HepG2 (cell line): ENCODE results near the gene ONECUT1. TPM values are rescaled to one million over a fixed set of nuclear protein-coding genes. Genes with fewer than 3 reads are reported as not detected.

Experiments
- ATAC-seq: fragments of 200-7000 bp; cut with Tn5 transposase; 3 replicates; pipeline ENCODE4 v1.9.1; 2020; ENCODE audit warnings: mild to moderate bottlenecking, moderate library complexity
- BruUV-seq: library from RNA; stranded (reverse); fragments of 400-500 nt; replicated peaks from 2 replicates; lab custom pipeline; 2021; lab: Mats Ljungman, UMichigan
- CTCF ChIA-PET: fragments of 300-600 bp; formaldehyde crosslinking; extraction: SDS; loops from one replicate; lab custom pipeline; 2021; ENCODE audit warnings: low total read pairs, inconsistent platforms, low intra/inter-chr PET ratio; lab: Yijun Ruan, JAX
- POLR2A ChIA-PET: fragments of 350-600 bp; sonication (Branson Sonifier 250); formaldehyde crosslinking; loops from one replicate; lab custom pipeline; 2020; ENCODE audit warnings: antibody characterized with exemption, inconsistent platforms; lab: Yijun Ruan, JAX
- DNase-seq: peaks from one replicate; pipeline ENCODE4 v3.0.0-alpha.2; 2015; ENCODE audit warnings: low spot score
- FAIRE-seq: peaks from 3 replicates; lab custom pipeline; 2011; peaks lifted over from hg19 to GRCh38; lab: Jason Lieb, UNC
- H2AFZ ChIP-seq: one replicate; pipeline ENCODE4 v1.6.1; 2011; ENCODE audit warnings: low read length, inconsistent platforms
- H3K27ac ChIP-seq: fragments of 300-600 bp; 3 replicates; pipeline ENCODE4 v1.8.0; 2011; ENCODE audit warnings: mixed run types, mild to moderate bottlenecking, mixed read lengths, low read length, inconsistent platforms; ENCODE audit not compliant: insufficient read depth; ENCODE audit errors: extremely low read length
- H3K27me3 ChIP-seq, 2 experiments: fragments of 200-600 bp in 1 of 2; 2 replicates in 1 of 2; 3 replicates in 1 of 2; pipeline versions ENCODE4 v1.6.0 to v1.8.0; 2011; ENCODE audit warnings: low read length in 2 of 2, mild to moderate bottlenecking in 2 of 2, moderate library complexity in 2 of 2, inconsistent platforms in 1 of 2; ENCODE audit not compliant: insufficient read depth in 2 of 2, control insufficient read depth in 1 of 2
- H3K36me3 ChIP-seq, 2 experiments: fragments of 200-600 bp in 1 of 2; replicated peaks in 1 of 2; 2 replicates in 1 of 2; 3 replicates in 1 of 2; pipeline versions ENCODE4 v1.5.1 to v1.8.0; 2011; ENCODE audit warnings: low read length in 2 of 2, inconsistent platforms in 1 of 2; ENCODE audit not compliant: insufficient read depth in 2 of 2, control insufficient read depth in 1 of 2
- H3K4me1 ChIP-seq: 2 replicates; pipeline ENCODE4 v1.5.1; 2012; ENCODE audit warnings: low read length, inconsistent platforms; ENCODE audit not compliant: insufficient read depth
- H3K4me2 ChIP-seq: 2 replicates; pipeline ENCODE4 v1.6.0; 2011; ENCODE audit warnings: low read depth, low read length, inconsistent platforms
- H3K4me3 ChIP-seq, 3 experiments: fragments of 200-600 bp in 1 of 3; sonication (generic), shearing (Covaris generic) in 1 of 3; replicated peaks in 1 of 3; 2 replicates each; pipeline ENCODE4 v1.5.1; 2011 to 2016; ENCODE audit warnings: low read length in 3 of 3, inconsistent platforms in 2 of 3, low read depth in 2 of 3, mild to moderate bottlenecking in 2 of 3, control low read depth in 1 of 3, mixed read lengths in 1 of 3; ENCODE audit not compliant: insufficient read depth in 1 of 3
- H3K79me2 ChIP-seq: one replicate; pipeline ENCODE4 v1.6.1; 2011; ENCODE audit warnings: low read length, inconsistent platforms; ENCODE audit not compliant: insufficient read depth
- H3K9ac ChIP-seq: 2 replicates; pipeline ENCODE4 v1.6.0; 2011; ENCODE audit warnings: mild to moderate bottlenecking, low read depth, low read length, inconsistent platforms; ENCODE audit not compliant: insufficient read depth
- H3K9me3 ChIP-seq: 2 replicates; pipeline ENCODE4 v1.5.1; 2012; ENCODE audit warnings: mild to moderate bottlenecking, low read length
- H4K20me1 ChIP-seq: 2 replicates; pipeline ENCODE4 v1.6.0; 2011; ENCODE audit warnings: inconsistent platforms, mild to moderate bottlenecking, low read length, moderate library complexity; ENCODE audit not compliant: insufficient read depth
- GATA4 ChIP-seq: sonication (generic); IDR thresholded peaks from 2 replicates; pipeline ENCODE4 v1.6.1; 2016; ENCODE audit warnings: antibody characterized with exemption, low read depth, borderline replicate concordance
- GATAD1 ChIP-seq: IDR thresholded peaks from 2 replicates; pipeline ENCODE4 v1.6.1; 2016; ENCODE audit warnings: missing genetic modification reagents, missing compliant biosample characterization
- HMG20A ChIP-seq: IDR thresholded peaks from 2 replicates; pipeline ENCODE4 v1.6.1; 2016; ENCODE audit warnings: borderline replicate concordance
- HNRNPK ChIP-seq: fragments of 200-400 bp; formaldehyde crosslinking; IDR thresholded peaks from 2 replicates; pipeline ENCODE4 v1.6.1; 2018; ENCODE audit warnings: low read length, low read depth, moderate library complexity, mild to moderate bottlenecking; ENCODE audit not compliant: poor library complexity, severe bottlenecking
- KAT8 ChIP-seq: IDR thresholded peaks from 2 replicates; pipeline ENCODE4 v1.6.1; 2016; ENCODE audit warnings: missing genetic modification reagents, missing compliant biosample characterization
- MED8 ChIP-seq: sonication (generic); formaldehyde crosslinking; IDR thresholded peaks from 2 replicates; pipeline ENCODE4 v1.8.1; 2023; ENCODE audit warnings: mild to moderate bottlenecking, missing genetic modification reagents; ENCODE audit not compliant: insufficient replicate concordance
- PBX2 ChIP-seq: IDR thresholded peaks from 2 replicates; pipeline ENCODE4 v1.6.1; 2016; ENCODE audit warnings: control low read depth
- RBM39 ChIP-seq: fragments of 200-400 bp; formaldehyde crosslinking; IDR thresholded peaks from one replicate; pipeline ENCODE4 v1.6.1; 2018; ENCODE audit warnings: antibody characterized with exemption, mild to moderate bottlenecking, low read depth, low read length; ENCODE audit not compliant: poor library complexity, severe bottlenecking
- RORA ChIP-seq: sonication (generic); formaldehyde crosslinking; IDR thresholded peaks from 2 replicates; pipeline ENCODE4 v1.5.0; 2020; ENCODE audit warnings: mild to moderate bottlenecking, missing genetic modification reagents, moderate library complexity
- SMARCE1 ChIP-seq: fragments of 450-650 bp; IDR thresholded peaks from 2 replicates; pipeline ENCODE4 v1.6.1; 2017; ENCODE audit warnings: borderline replicate concordance
- SRY ChIP-seq: sonication (generic); formaldehyde crosslinking; IDR thresholded peaks from 2 replicates; pipeline ENCODE4 v1.8.0; 2022; ENCODE audit warnings: mild to moderate bottlenecking, missing genetic modification reagents
- STAT5B ChIP-seq: sonication (generic); formaldehyde crosslinking; IDR thresholded peaks from 2 replicates; pipeline ENCODE4 v1.4.0; 2020; ENCODE audit warnings: missing genetic modification reagents
- TGIF2 ChIP-seq: IDR thresholded peaks from 2 replicates; pipeline ENCODE4 v1.6.1; 2016; ENCODE audit warnings: control low read depth, missing compliant biosample characterization
- ZNF138 ChIP-seq: sonication (generic); formaldehyde crosslinking; IDR thresholded peaks from 2 replicates; pipeline ENCODE4 v1.5.0; 2020; ENCODE audit warnings: mild to moderate bottlenecking, low read depth, missing genetic modification reagents
- ZNF292 ChIP-seq: sonication (generic); formaldehyde crosslinking; IDR thresholded peaks from 2 replicates; pipeline ENCODE4 v1.8.1; 2022; ENCODE audit warnings: mild to moderate bottlenecking, low read depth, missing genetic modification reagents, borderline replicate concordance
- ZNF432 ChIP-seq: sonication (generic); formaldehyde crosslinking; IDR thresholded peaks from 2 replicates; pipeline ENCODE4 v1.5.0; 2020; ENCODE audit warnings: missing genetic modification reagents, mild to moderate bottlenecking, borderline replicate concordance
- ZNF460 ChIP-seq: sonication (generic); formaldehyde crosslinking; IDR thresholded peaks from 2 replicates; pipeline ENCODE4 v1.5.1; 2020; ENCODE audit warnings: missing genetic modification reagents, mild to moderate bottlenecking, borderline replicate concordance
- ZNF530 ChIP-seq: sonication (generic); formaldehyde crosslinking; IDR thresholded peaks from 2 replicates; pipeline ENCODE4 v1.5.0; 2020; ENCODE audit warnings: low read depth, mild to moderate bottlenecking, missing genetic modification reagents
- ZNF556 ChIP-seq: sonication (generic); formaldehyde crosslinking; IDR thresholded peaks from 2 replicates; pipeline ENCODE4 v1.4.0; 2020; ENCODE audit warnings: mild to moderate bottlenecking, missing genetic modification reagents, borderline replicate concordance
- ZNF569 ChIP-seq: sonication (generic); formaldehyde crosslinking; IDR thresholded peaks from 2 replicates; pipeline ENCODE4 v1.5.0; 2020; ENCODE audit warnings: mild to moderate bottlenecking, missing genetic modification reagents, moderate library complexity, borderline replicate concordance
- ZNF740 ChIP-seq: sonication (generic); formaldehyde crosslinking; IDR thresholded peaks from 2 replicates; pipeline ENCODE4 v1.4.0; 2020; ENCODE audit warnings: missing genetic modification reagents
- ZNF850 ChIP-seq: sonication (generic); formaldehyde crosslinking; conservative IDR thresholded peaks from 2 replicates; pipeline ENCODE4 v1.9.0; 2021; ENCODE audit warnings: mild to moderate bottlenecking, missing genetic modification reagents
- WGBS: methylation state at CpG from one replicate; pipeline ENCODE4 v1.1.6; 2017; ENCODE audit warnings: low lambda C conversion rate; 5-methylcytosine and 5-hydroxymethylcytosine counted together
- in situ Hi-C: cut with HindIII; loops from 2 replicates; pipeline ENCODE4 v1.10.0; 2017; ENCODE audit warnings: low pct_unique_long_range_greater_than_20kb; ENCODE audit not compliant: extremely low pct_ligation_motif_present
- intact Hi-C: fragments of 100-400 bp; cut with micrococcal nuclease; formaldehyde crosslinking; loops from one replicate; pipeline ENCODE4 v1.10.0; 2022; ENCODE audit not compliant: unreplicated experiment
- polyA plus RNA-seq, 8 experiments: library from polyadenylated mRNA; depleted of rRNA in 3 of 8; stranded (reverse) in 7 of 8; unstranded in 1 of 8; fragments of >200 nt; fragmentation: Illumina TruSeq in 4 of 8; extraction: Trizol in 4 of 8; gene quantifications; 2 replicates each; pipeline versions ENCODE4 v1.2.1 to v1.2.3, GENCODE V29; 2011 to 2016; ENCODE audit warnings: low read depth in 4 of 8, missing spikeins in 1 of 8, mixed read lengths in 1 of 8; ENCODE audit not compliant: insufficient read depth in 1 of 8
- total RNA-seq, 5 experiments: library from RNA; depleted of rRNA; stranded (reverse); fragments of >200 nt; fragmentation: Illumina TruSeq; extraction: Trizol; gene quantifications; 2 replicates each; pipeline ENCODE4 v1.2.3, GENCODE V29; 2016; ENCODE audit warnings: low read depth in 1 of 5

ONECUT1 gene
- total and polyA plus RNA-seq, 2 of the 13 experiments (the other 11 are each of a cell fraction or from before 2014, with no cell fraction given): 3.5 to 9.1 TPM

GRCh38 chr15:52759969-52760368, 30.2 kb downstream of the ONECUT1 start (continued):
- TF ChIP-seq PBX2 (no peak), ZNF569 (no peak), GATA4 (no peak), ZNF432 (CRISPR knock-in tag) (no peak), ZNF138 (CRISPR knock-in tag) (no peak), ZNF530 (CRISPR knock-in tag) (no peak), TGIF2 (CRISPR knock-in tag) (no peak), ZNF556 (CRISPR knock-in tag) (no peak), STAT5B (CRISPR knock-in tag) (no peak), ZNF850 (no peak)
- TF ChIP-seq, all 625 proteins: peak for 0

GRCh38 chr15:52757496-52757895, 32.6 kb downstream of the ONECUT1 start:
- DNase-seq: no peak
- H4K20me1 ChIP-seq: no peaks in the 10 kb centered on the region
- no peak overlapping the region for H3K4me2 ChIP-seq
- peaks cover 3 to 16% of the 10 kb centered on the region in 2 experiments; a peak in 3 of 5 replicates for H3K36me3 ChIP-seq
- H2AFZ ChIP-seq: no peak overlapping the region
- no peaks in the 10 kb centered on the region for H3K79me2 ChIP-seq
- no peak for FAIRE-seq
- no TSS peak for BruUV-seq
- H3K27ac ChIP-seq: no peak overlapping the region
- H3K9me3 ChIP-seq: no peaks in the 10 kb centered on the region
- ChIA-PET POLR2A (no interaction called here), CTCF (no interaction called here)
- H3K27me3 ChIP-seq: no peaks in the 10 kb centered on the region
- WGBS: 87% methylated on average over 6 of the region's 6 CpGs
- no peak for TF ChIP-seq ZNF740 (CRISPR knock-in tag)
- no peak for TF ChIP-seq KAT8 (CRISPR knock-in tag)
- no peak for TF ChIP-seq HMG20A (CRISPR knock-in tag)
- TF ChIP-seq RORA: no peak
- no peak for TF ChIP-seq RBM39
- TF ChIP-seq SMARCE1: no peak
- no peak for TF ChIP-seq GATAD1 (CRISPR knock-in tag)
- no peak for TF ChIP-seq ZNF460 (CRISPR knock-in tag)
- no peak for TF ChIP-seq SRY (CRISPR knock-in tag)
- no peak for TF ChIP-seq HNRNPK
- no peak for TF ChIP-seq MED8 (CRISPR knock-in tag)
- no peak for TF ChIP-seq ZNF292 (CRISPR knock-in tag)
- TF ChIP-seq, all 625 proteins: peak for 0
- in situ Hi-C loops: no loop called here
- Histone ChIP-seq H3K9ac (no peak overlapping the region), H3K4me1 (no peaks in the 10 kb centered on the region), H3K4me3 (no peak overlapping the region)
- no peak for ATAC-seq
- intact Hi-C loops: no loop called here
